ENCODE data around the gene C1RL. TPM values are rescaled to one million over a fixed set of nuclear protein-coding genes. Genes with fewer than 3 reads are reported as not detected.

Gene C1RL
- total RNA-seq, 4 donors from 2014 or later: 39.2 to 153 (median 59.5) TPM

DNA sequence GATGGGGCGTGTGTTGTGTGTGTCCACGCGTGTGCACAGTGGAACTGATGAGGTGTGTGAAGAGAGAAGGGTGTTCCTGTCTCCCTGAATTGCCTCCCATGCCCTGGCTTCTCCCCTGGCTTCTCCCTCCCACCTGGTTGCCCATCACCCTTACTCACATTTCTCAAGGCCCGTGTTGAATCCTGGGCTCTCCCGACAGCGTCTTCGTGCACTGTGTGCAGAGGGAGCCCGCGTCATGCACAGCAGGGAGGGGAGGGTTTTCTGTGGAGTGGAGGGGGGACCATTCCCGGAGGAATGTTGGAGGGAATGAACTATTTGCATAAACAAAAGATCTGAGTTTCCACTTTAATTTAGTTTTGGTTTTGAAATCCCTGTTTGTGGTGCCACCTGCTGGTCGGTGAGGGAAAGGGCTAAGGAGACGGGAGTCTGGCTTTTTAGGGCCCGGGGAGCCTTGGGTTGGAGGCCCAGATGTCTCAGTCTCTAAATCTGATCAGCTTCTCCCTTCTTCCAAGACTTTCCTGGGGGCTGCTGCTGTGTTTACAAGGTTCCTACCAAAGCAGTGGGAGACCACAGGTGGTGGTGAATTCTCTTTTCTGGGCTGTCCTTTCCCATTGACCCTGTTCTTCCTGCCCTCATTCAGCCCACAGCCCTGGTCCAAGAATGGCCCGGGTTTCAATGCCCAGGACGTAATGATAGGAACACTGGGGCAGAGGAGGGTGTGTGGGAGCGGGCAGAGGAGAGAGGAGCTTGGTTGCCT is 16.6 kb downstream of the C1RL start, which contains the start of gene C1R:
C1R (minus strand) TSS at position 217 of the 757 bp plus-strand sequence; CDS start at position 160, 57 bp downstream.
- TF ChIP-seq, protein P1, sequence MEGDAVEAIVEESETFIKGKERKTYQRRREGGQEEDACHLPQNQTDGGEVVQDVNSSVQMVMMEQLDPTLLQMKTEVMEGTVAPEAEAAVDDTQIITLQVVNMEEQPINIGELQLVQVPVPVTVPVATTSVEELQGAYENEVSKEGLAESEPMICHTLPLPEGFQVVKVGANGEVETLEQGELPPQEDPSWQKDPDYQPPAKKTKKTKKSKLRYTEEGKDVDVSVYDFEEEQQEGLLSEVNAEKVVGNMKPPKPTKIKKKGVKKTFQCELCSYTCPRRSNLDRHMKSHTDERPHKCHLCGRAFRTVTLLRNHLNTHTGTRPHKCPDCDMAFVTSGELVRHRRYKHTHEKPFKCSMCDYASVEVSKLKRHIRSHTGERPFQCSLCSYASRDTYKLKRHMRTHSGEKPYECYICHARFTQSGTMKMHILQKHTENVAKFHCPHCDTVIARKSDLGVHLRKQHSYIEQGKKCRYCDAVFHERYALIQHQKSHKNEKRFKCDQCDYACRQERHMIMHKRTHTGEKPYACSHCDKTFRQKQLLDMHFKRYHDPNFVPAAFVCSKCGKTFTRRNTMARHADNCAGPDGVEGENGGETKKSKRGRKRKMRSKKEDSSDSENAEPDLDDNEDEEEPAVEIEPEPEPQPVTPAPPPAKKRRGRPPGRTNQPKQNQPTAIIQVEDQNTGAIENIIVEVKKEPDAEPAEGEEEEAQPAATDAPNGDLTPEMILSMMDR (IDR thresholded peaks at IDR 0.05): peak; percentile 76 to 90 (median 82)
- peak in 1 of 2 donors; percentile 16 for TF ChIP-seq POLR2A (IDR thresholded peaks at IDR 0.05)
- H3K27me3 ChIP-seq: no peaks in the 10 kb centered on the region
- DNase-seq: peak; percentile 67 to 79
- intact Hi-C loops (cut with DNase I): loop anchor here (5.0 kb wide), 2 partner anchors 35 to 145 kb away; no protein-coding TSS in a partner anchor
- H3K36me3 ChIP-seq: no peaks in the 10 kb centered on the region
- H3K4me3 ChIP-seq (replicated peaks in 1 of 3): peak within 1 kb of the TSS in 1 of 3 donors; percentile 29
- peak within 1 kb of the TSS; percentile 14 to 65 (median 63) for H3K27ac ChIP-seq
- peaks cover 0 to 21% of the 10 kb centered on the region in 2 donors for H3K4me1 ChIP-seq
- WGBS, 2 donors: 11 to 16% methylated on average over 16 of the region's 16 CpGs
- H3K9me3 ChIP-seq: no peaks in the 10 kb centered on the region

DNA sequence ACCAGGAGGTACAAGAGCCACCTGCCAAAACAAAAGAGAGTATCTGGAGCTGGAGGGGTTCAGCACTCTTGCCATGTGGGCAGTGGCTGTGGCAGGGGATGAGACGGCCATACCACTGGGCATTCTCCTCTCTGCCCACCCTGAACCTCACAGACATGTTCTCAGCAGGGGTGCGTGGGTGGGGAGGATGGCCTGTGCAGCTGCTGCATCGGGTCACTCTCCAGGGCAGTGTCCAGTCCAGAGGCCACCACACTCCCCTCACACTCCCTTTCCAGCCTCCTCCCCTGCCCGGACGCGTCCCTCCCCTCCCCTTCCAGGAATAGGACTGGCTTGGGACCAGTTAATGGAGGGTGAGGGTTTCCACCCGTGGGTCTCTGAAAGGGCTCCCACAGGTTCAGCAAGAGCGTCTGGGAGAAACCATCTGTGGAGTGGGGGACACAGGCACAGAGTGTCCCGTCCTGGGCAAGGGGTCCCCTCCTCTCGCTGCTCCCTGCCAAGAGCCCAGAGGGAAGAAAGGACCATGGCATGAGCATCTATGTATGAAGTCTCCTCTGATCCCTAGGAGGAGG is 17.3 kb downstream of the C1RL start:
- WGBS, 2 donors: 22 to 69% methylated on average over 3 to 10 of the region's 10 CpGs
- intact Hi-C loops (cut with DNase I): loop anchor here (5.0 kb wide), 2 partner anchors 34 to 144 kb away; no protein-coding TSS in a partner anchor
- no peaks in the 10 kb centered on the region for H3K36me3 ChIP-seq
- peak overlapping the region in 2 of 3 donors; percentile 63 to 65 for H3K27ac ChIP-seq
- no peaks in the 10 kb centered on the region for H3K9me3 ChIP-seq
- peaks cover 0 to 21% of the 10 kb centered on the region in 2 donors for H3K4me1 ChIP-seq
- H3K4me3 ChIP-seq (replicated peaks in 1 of 3): peak overlapping the region in 1 of 3 donors; percentile 29
- DNase-seq: no peak
- no peak for TF ChIP-seq POLR2A (IDR thresholded peaks at IDR 0.05)
- TF ChIP-seq, protein P1 (IDR thresholded peaks at IDR 0.05): no peak
- H3K27me3 ChIP-seq: no peaks in the 10 kb centered on the region

DNA sequence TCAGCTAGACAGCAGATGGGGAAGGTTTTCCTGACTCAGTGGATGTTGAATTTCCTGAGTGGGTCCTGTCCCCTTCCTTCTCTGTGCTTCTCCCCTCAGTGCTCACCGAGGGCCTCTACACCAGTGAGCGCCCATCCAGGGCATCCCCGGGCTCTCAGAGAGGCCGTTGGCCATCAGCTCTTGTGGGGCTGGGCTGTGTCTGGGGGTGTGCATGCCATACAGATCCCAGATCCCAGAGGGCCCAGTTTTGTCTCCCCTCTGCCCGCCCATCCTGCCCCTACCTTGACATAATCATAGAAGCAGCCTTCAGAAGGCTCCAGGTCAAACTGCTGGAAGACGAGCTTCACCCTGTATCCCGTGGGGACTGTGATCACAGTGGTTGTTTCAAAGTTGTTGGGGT is 17.8 kb downstream of the C1RL start:
- H3K4me1 ChIP-seq: peaks cover 0 to 21% of the 10 kb centered on the region in 2 donors
- intact Hi-C loops (cut with DNase I): loop anchor here (5.0 kb wide), 2 partner anchors 34 to 144 kb away; no protein-coding TSS in a partner anchor
- no peaks in the 10 kb centered on the region for H3K9me3 ChIP-seq
- no peak for TF ChIP-seq POLR2A (IDR thresholded peaks at IDR 0.05)
- TF ChIP-seq, protein P1 (IDR thresholded peaks at IDR 0.05): no peak
- H3K27ac ChIP-seq: peak overlapping the region; percentile 12 to 65 (median 63)
- no peak for DNase-seq
- 77 to 80% methylated on average over 2 to 7 of the region's 7 CpGs for WGBS, 2 donors
- H3K36me3 ChIP-seq: no peaks in the 10 kb centered on the region
- no peaks in the 10 kb centered on the region for H3K27me3 ChIP-seq
- peak overlapping the region in 1 of 3 donors; percentile 29 for H3K4me3 ChIP-seq (replicated peaks in 1 of 3)

DNA sequence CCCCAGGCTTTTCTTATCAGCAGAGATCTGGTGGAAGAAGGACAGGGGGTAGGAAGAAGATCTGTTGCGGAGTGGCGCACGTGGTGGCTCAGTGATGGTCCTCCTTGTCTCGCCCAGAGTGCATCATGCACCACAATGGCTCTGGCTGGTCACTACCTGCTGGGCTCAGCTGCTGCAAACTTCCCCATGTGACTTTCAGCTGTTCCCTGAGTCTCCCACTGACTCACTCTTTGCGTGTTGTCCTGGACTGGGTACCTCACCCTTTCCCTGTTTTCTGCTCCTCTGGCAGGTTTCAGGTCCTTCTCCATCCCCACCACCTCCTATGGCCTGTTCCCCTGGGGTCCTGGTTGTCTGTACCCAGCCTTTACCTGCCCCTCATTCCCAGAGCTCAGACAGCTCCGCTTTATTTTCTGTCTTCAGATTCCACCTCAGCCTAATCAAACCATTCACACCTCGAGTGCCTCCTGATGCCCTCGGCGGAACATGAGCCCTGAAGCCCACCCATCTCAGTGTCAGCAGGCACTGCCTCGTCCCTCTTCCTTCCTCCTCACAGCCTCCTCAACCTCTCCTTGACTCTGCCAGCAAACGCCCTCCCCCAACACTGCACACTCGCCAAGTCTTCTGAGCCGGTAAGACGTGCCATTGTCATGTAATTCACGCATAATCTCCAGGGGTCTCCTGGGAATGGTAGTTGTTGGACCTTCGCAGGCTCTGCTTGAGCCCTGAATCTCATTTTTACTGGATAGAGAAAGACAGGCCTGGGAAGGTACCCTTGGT is 18.6 kb downstream of the C1RL start:
- peak overlapping the region in 1 of 3 donors; percentile 29 for H3K4me3 ChIP-seq (replicated peaks in 1 of 3)
- H3K4me1 ChIP-seq: peaks cover 0 to 21% of the 10 kb centered on the region in 2 donors
- 73 to 77% methylated on average over 16 of the region's 16 CpGs for WGBS, 2 donors
- intact Hi-C loops (cut with DNase I): loop anchor here (5.0 kb wide), 2 partner anchors 33 to 143 kb away; no protein-coding TSS in a partner anchor
- H3K27me3 ChIP-seq: no peaks in the 10 kb centered on the region
- DNase-seq: no peak
- no peaks in the 10 kb centered on the region for H3K9me3 ChIP-seq
- H3K36me3 ChIP-seq: no peaks in the 10 kb centered on the region
- peak overlapping the region in 2 of 3 donors; percentile 63 to 65 for H3K27ac ChIP-seq
- TF ChIP-seq, protein P1 (IDR thresholded peaks at IDR 0.05): no peak
- TF ChIP-seq POLR2A (IDR thresholded peaks at IDR 0.05): no peak

Data from thyroid gland (tissue), 4 donors.